Measurements from ENCODE around the gene CHTOP.

CHTOP gene

GRCh38 chr1:153608089-153608682 lies 25.7 kb upstream of the CHTOP start:
- no peak overlapping the region for H3K4me3 ChIP-seq (ENCODE audit: low read length)
- H3K27ac ChIP-seq (ENCODE audit: low read length) = no peak overlapping the region
- no peaks in the 10 kb centered on the region for H3K27me3 ChIP-seq (ENCODE audit: low read depth, low read length)
- H3K9ac ChIP-seq (ENCODE audit: low read length) = no peak overlapping the region
- H3K36me3 ChIP-seq (replicated peaks; ENCODE audit: low read depth, low read length) = no peaks in the 10 kb centered on the region
- no peak overlapping the region for H3K4me2 ChIP-seq (ENCODE audit: low read length)
- no peaks in the 10 kb centered on the region for H3K9me3 ChIP-seq (ENCODE audit: insufficient read depth, low read length)
- no peaks in the 10 kb centered on the region for H3K79me2 ChIP-seq (ENCODE audit: low read length)
- TF ChIP-seq CTCF (IDR thresholded peaks at IDR 0.05; ENCODE audit: low read depth, low read length) (no peak), EZH2phosphoT487 (IDR thresholded peaks at IDR 0.05; ENCODE audit: low read depth) (no peak)
- no peak overlapping the region for H2AFZ ChIP-seq (ENCODE audit: low read depth, low read length)
- H4K20me1 ChIP-seq (ENCODE audit: insufficient read depth, low read length) = no peaks in the 10 kb centered on the region
- H3K4me1 ChIP-seq (ENCODE audit: low read length) = peaks cover 35% of the 10 kb centered on the region

- no peak for TF ChIP-seq EZH2phosphoT487 (IDR thresholded peaks at IDR 0.05; ENCODE audit: low read depth)
- TF ChIP-seq CTCF (IDR thresholded peaks at IDR 0.05; ENCODE audit: low read depth, low read length) = no peak
- Histone ChIP-seq H3K4me1 (ENCODE audit: low read length) (peaks cover 34% of the 10 kb centered on the region), H2AFZ (ENCODE audit: low read depth, low read length) (no peak overlapping the region)
Measured at GRCh38 chr1:153608742-153609584, 24.9 kb upstream of the CHTOP start.

GRCh38 chr1:153609585-153609907 lies 24.3 kb upstream of the CHTOP start:
- no peaks in the 10 kb centered on the region for H3K27me3 ChIP-seq (ENCODE audit: low read depth, low read length)
- H3K36me3 ChIP-seq (replicated peaks; ENCODE audit: low read depth, low read length) = no peaks in the 10 kb centered on the region
- H3K27ac ChIP-seq (ENCODE audit: low read length) = no peak overlapping the region
- H3K79me2 ChIP-seq (ENCODE audit: low read length) = no peaks in the 10 kb centered on the region
- H3K4me2 ChIP-seq (ENCODE audit: low read length) = no peak overlapping the region
- H4K20me1 ChIP-seq (ENCODE audit: insufficient read depth, low read length) = no peaks in the 10 kb centered on the region
- no peak overlapping the region for H3K9ac ChIP-seq (ENCODE audit: low read length)
- H3K9me3 ChIP-seq (ENCODE audit: insufficient read depth, low read length) = no peaks in the 10 kb centered on the region
- H3K4me3 ChIP-seq (ENCODE audit: low read length) = no peak overlapping the region
- H2AFZ ChIP-seq (ENCODE audit: low read depth, low read length) = no peak overlapping the region
- peaks cover 29% of the 10 kb centered on the region for H3K4me1 ChIP-seq (ENCODE audit: low read length)
- TF ChIP-seq CTCF (IDR thresholded peaks at IDR 0.05; ENCODE audit: low read depth, low read length) (no peak), EZH2phosphoT487 (IDR thresholded peaks at IDR 0.05; ENCODE audit: low read depth) (no peak)

More at GRCh38 chr1:153608742-153609584, 24.9 kb upstream of the CHTOP start:
- no peaks in the 10 kb centered on the region for H3K27me3 ChIP-seq (ENCODE audit: low read depth, low read length)
- no peaks in the 10 kb centered on the region for H3K36me3 ChIP-seq (replicated peaks; ENCODE audit: low read depth, low read length)
- H3K9me3 ChIP-seq (ENCODE audit: insufficient read depth, low read length) = no peaks in the 10 kb centered on the region
- no peaks in the 10 kb centered on the region for H3K79me2 ChIP-seq (ENCODE audit: low read length)
- H3K4me2 ChIP-seq (ENCODE audit: low read length) = no peak overlapping the region
- H4K20me1 ChIP-seq (ENCODE audit: insufficient read depth, low read length) = no peaks in the 10 kb centered on the region
- H3K9ac ChIP-seq (ENCODE audit: low read length) = no peak overlapping the region
- H3K27ac ChIP-seq (ENCODE audit: low read length) = no peak overlapping the region
- no peak overlapping the region for H3K4me3 ChIP-seq (ENCODE audit: low read length)

- no peak overlapping the region for H3K9ac ChIP-seq (ENCODE audit: low read length)
- no peaks in the 10 kb centered on the region for H3K36me3 ChIP-seq (replicated peaks; ENCODE audit: low read depth, low read length)
- no peak overlapping the region for H2AFZ ChIP-seq (ENCODE audit: low read depth, low read length)
- H3K4me1 ChIP-seq (ENCODE audit: low read length) = peaks cover 26% of the 10 kb centered on the region
- TF ChIP-seq CTCF (IDR thresholded peaks at IDR 0.05; ENCODE audit: low read depth, low read length) (no peak), EZH2phosphoT487 (IDR thresholded peaks at IDR 0.05; ENCODE audit: low read depth) (no peak)
- no peak overlapping the region for H3K4me2 ChIP-seq (ENCODE audit: low read length)
- H3K27me3 ChIP-seq (ENCODE audit: low read depth, low read length) = no peaks in the 10 kb centered on the region
- H3K9me3 ChIP-seq (ENCODE audit: insufficient read depth, low read length) = no peaks in the 10 kb centered on the region
- H3K4me3 ChIP-seq (ENCODE audit: low read length) = no peak overlapping the region
- no peaks in the 10 kb centered on the region for H3K79me2 ChIP-seq (ENCODE audit: low read length)
- H4K20me1 ChIP-seq (ENCODE audit: insufficient read depth, low read length) = no peaks in the 10 kb centered on the region
- no peak overlapping the region for H3K27ac ChIP-seq (ENCODE audit: low read length)
Measured at GRCh38 chr1:153610334-153610733, 23.5 kb upstream of the CHTOP start.
